Fibroblast of the conjunctiva (primary cell): ENCODE measurements around the gene HBD.
"Not testable (repeated sequence)": the region's sequence is repeated elsewhere in the genome, so short reads cannot be mapped to it uniquely, and the experiment has no call there.

Source experiments
- DNase-seq: peaks from one replicate; pipeline ENCODE4 v3.0.0-alpha.2; 2010; ENCODE audit warnings: low read depth

HBD gene

DNA sequence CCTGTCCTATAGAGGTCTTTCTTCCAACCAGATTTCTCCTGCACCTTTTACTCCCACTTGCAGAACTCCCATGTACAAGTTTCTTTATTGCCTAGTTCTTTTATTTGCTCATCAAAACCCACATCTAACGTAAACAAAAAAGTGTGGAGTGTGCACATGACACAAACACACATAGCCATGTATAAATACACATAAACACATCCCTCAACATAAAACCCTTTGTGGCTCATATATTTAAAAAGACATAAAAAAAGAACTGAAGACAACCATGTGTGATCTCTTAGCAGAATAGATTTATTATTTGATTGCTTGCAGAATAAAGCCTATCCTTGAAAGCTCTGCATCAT lies 18.6 kb upstream of the HBD start:
- no peak for DNase-seq

DNA sequence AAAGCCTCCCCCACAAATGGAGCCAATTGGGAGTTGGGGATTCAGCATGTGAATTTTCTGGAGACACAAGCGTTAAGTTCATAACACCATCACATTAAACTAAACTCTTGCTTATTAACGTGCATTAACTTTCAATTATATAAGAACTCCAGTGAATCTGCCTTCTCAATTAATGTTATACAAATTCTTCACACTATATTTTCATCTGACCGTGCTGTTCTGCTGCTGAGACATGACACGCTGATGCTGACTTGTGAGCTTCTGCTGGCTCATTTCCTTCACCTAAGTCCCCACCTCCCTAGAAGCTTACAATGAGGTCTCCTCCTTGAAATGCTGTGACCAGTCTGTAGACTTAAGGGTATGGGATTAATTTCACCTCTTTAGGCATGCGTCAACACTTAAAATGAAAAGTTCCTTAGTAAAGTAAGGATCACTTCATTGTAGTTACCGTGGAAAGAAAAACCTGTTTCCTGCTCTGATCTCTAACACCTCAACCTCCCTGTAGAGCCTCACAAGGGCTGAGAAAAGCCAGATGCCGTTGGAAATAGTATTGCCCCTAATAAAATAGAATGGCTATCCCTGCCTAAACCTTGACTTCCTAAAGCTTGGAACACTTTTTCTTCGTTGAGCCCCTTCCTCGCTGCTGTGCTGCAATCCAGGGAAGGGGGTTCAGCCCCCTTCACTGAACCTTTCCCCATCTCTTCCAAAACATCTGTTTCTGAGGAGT lies 18.1 kb upstream of the HBD start:
- no peak for DNase-seq

GRCh38 chr11:5251746-5252145 lies 17.5 kb upstream of the HBD start:
- DNase-seq: no peak

DNA sequence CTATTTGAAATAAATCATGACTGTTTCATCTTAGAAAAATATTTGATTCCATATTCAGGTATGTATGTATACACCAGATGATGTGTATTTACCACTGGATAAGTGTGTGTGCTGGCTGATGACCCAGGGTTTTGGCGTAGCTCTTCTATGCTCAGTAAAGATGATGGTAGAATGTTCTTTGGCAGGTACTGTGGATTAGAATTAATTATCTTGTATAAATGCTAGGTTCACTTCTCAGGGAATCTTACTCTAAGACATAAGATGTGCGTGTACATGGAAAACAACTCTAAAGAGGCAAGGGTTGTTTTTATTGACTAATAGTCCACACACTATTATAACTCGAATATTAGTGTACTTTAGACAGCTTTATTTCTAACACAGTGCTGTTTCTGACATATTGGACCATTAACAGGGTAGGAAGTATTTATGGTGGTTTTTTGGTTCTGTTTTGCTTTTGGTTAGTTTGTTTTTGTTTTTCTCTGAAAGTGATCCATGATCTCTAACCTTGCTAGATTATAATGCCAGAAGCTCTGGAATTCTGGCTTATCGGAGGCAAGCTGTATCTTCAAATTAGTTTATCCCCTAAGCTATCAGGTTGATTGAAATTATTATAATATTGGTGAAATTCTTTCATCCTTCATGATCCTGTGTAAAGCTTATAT lies 16.4 kb upstream of the HBD start:
- no peak for DNase-seq

- DNase-seq: not testable (repeated sequence)
These were observed 15.6 kb upstream of the HBD start, which contains the start of gene HBG1 for GRCh38 chr11:5249807-5250396. Gene HBG1, minus strand, starts transcription at chr11:5249857. Its CDS starts 53 bp downstream, at chr11:5249804.

GRCh38 chr11:5248498-5248897 lies 14.2 kb upstream of the HBD start:
- not testable (repeated sequence) for DNase-seq

- DNase-seq: no peak
These were observed 13.3 kb upstream of the HBD start for GRCh38 chr11:5247472-5248192.

DNA sequence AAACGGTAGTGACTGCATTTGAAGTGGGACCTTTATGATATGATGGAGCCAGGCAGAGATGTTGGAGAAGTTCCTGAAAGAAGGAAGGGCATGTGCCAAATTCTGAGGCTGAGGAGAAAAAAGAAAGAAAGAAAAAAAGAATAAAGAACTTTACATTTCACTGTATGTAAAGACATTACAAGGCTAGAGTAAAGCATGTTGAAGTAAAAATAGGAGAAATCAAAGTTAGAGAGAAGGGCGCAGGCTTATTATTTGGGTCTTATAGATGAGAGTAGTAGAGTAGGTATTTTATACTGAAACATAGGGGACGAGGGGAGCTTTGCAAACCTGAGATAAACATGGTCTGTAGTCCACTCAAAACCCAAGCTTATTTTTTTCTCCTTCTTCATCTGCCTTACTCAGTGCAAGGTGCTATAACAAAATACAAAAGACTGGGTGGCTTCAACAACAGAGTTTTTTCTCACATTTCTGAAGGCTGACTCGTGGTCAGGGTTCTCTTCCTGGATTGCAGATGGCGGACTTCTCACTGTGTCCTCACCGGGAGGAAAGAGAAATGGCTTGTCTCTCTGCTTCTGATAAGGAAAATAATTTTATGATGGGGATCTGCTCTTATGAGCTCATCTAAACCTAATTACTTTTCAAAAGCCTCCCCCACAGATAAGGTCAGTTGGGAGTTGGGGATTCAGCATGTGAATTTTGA lies 12.6 kb upstream of the HBD start:
- DNase-seq: no peak

DNA sequence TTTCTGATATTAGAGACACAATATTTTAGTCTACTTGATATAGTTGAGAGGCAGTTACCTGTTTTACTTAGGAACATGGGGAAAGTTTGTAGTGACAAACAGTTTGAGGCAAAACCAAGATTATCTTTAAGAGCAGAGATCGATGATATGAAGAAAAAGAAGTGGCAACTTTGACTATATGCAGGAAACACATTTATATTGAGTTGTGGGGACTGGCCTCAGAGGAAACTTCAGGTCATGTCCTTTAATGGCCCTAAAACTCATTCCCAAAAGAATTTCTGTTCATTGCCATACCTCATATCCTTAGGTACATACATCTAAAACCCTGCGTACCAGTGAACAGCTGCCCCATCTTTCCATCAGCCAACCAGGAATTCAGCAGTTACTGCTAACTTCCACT lies 10.9 kb upstream of the HBD start:
- DNase-seq: no peak

GRCh38 chr11:5243816-5244180 lies 9.5 kb upstream of the HBD start:
- no peak for DNase-seq

GRCh38 chr11:5242933-5243815 lies 8.9 kb upstream of the HBD start:
- no peak for DNase-seq

DNA sequence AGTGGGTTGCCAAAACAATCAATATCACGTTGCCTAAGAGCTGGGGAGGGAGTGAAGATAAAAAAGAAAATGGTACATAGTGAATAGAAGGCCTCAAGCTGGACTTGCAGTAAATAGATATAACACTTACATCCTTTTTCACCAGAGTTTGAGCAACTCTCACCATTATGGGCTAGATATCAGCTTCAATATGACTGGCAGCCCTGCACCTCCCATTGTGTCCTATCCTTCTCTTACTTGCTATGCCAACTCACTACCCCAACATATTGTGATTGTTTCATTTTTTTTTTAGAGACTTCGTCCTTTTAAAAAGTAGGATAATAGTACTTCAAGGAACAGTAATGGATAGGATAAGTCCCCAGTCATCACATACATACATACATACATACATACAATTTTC lies 7.9 kb upstream of the HBD start:
- no peak for DNase-seq

DNA sequence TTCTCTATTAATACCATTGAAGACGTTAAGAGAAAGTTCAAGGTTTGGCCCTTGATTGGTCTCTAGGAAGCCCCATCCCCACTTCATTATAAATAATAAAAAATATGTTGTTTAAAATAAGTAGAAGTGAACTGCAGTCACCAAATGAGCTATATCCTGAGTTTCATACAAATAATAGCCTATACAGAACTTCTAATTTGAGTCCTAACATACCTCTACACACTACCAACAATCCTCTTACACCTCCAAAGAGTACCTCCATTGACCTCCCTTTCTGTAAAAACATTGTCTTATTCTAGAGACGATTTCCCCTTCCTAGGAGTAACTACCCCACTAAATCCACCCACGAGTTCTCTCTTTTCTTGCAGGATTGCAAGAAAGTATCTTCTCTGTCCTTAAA lies 7.2 kb upstream of the HBD start:
- no peak for DNase-seq

GRCh38 chr11:5240458-5240857 lies 6.2 kb upstream of the HBD start:
- DNase-seq: no peak

DNA sequence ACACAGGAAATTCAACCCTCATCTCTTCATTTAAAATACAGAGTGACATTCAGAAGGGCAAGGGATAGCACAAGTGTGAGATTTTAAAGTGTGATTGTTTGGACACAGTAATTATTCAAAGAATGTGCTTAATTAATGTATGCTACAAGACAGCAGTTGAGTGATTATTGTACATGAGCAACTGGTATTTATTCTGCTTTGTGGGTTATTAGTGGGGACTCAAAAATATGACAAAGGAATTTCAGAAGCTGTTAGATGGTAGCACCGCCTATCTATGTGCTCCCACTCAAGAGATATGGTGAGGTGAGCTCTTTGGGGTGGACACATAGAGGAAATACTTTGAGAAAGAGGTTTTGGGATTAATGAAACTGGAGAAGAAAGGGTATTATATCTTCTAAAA lies 5.8 kb upstream of the HBD start:
- no peak for DNase-seq

DNA sequence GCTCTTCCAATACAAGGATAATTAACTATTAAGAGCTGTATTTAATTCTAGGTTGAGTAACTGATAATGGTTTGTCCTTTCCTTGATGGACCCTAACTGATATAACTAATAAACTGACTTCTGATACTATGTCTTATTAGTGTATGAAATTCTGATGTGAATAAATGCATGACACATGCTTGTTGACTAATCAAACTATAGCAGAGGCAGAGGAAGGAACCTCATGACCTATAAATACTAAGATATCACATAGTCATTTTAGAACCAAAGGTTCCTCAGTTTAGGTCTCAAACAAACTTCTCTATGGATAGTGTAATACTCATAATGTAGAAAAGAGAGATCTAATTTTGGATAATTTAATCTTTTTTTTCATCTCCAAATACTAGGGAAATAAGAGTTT lies 4.8 kb upstream of the HBD start:
- no peak for DNase-seq

- no peak for DNase-seq
These were observed 4.2 kb upstream of the HBD start for GRCh38 chr11:5238486-5238885.

DNA sequence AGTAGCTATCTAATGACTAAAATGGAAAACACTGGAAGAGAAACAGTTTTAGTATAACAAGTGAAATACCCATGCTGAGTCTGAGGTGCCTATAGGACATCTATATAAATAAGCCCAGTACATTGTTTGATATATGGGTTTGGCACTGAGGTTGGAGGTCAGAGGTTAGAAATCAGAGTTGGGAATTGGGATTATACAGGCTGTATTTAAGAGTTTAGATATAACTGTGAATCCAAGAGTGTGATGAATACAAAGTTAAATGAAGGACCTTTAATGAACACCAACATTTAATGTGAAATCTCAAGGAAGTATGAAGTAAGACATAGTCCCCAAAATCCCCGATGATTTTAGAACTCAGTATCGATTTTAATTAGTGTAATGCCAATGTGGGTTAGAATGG lies 3.1 kb upstream of the HBD start:
- DNase-seq: no peak

DNA sequence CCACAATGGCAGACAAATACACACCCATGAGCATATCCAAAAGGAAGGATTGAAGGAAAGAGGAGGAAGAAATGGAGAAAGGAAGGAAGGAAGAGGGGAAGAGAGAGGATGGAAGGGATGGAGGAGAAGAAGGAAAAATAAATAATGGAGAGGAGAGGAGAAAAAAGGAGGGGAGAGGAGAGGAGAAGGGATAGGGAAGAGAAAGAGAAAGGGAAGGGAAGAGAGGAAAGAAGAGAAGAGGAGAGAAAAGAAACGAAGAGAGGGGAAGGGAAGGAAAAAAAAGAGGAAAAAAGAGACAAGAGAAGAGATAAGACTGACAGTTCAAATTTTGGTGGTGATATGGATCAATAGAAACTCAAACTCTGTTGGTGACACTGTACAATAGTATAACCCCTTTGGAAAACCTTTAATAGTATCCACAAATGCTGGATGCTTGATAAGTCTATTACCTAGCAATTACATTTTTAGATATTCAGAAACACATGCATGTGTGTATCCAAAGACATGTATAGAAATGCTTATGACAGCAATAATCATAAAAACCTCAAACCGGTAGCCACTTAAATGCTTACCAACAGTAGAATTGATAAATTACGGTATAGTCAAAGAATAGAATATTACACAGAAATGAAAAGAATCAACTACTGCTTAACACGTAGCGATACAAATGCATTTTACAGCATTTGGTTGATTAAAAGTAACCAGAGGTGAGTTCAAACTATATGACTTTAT lies 1.2 kb upstream of the HBD start:
- DNase-seq: no peak

GRCh38 chr11:5233307-5233706 lies 976 bp downstream of the HBD start:
- no peak for DNase-seq

DNA sequence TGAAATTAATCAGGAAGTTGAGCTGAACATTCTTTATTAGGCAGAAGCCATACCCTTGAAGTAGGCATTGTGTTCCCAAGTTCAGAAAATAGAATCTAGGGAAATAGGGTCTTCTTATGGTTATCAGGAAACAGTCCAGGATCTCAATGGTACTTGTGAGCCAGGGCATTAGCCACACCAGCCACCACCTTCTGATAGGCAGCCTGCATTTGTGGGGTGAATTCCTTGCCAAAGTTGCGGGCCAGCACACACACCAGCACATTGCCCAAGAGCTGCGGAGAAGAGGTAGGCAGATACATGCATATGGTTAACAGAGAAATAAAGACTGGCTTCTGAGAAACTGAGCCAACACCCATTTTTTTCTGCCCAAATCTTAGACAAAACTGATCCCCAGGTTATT lies 1.5 kb downstream of the HBD start:
- DNase-seq: no peak
